Lower leg skin (tissue), 4 donors: ENCODE results near the gene CDH23. TPM values are rescaled to one million over a fixed set of nuclear protein-coding genes. Genes with fewer than 3 reads are reported as not detected.

Experiments
- DNase-seq, 2 donors: peaks; one replicate each; pipeline ENCODE4 v3.0.0-alpha.2; 2019; ENCODE audit warnings: low spot score in 2 of 2
- H3K4me3 ChIP-seq: fragments of 200-600 bp; sonication (generic); 2 replicates; pipeline ENCODE4 v1.5.1; 2017; ENCODE audit warnings: mild to moderate bottlenecking, low read depth; ENCODE audit not compliant: poor library complexity, severe bottlenecking
- POLR2A ChIP-seq, 2 donors: fragments of 450-650 bp; IDR thresholded peaks; one replicate each; pipeline ENCODE4 v1.6.1; 2016 to 2017; ENCODE audit warnings: antibody characterized with exemption in 2 of 2, mild to moderate bottlenecking in 1 of 2, moderate library complexity in 1 of 2
- WGBS, 2 donors: methylation state at CpG; one replicate each; pipeline ENCODE4 v1.1.5; 2018; 5-methylcytosine and 5-hydroxymethylcytosine counted together
- intact Hi-C: fragments of 100-400 bp; cut with DNase I; formaldehyde crosslinking; loops from one replicate; pipeline ENCODE4 v1.15.0; 2023; ENCODE audit warnings: low total_unique reads
- total RNA-seq, 4 donors: library from RNA; depleted of rRNA; stranded (reverse); fragments of >200 nt; gene quantifications; one replicate each; pipeline ENCODE4 v1.1.0, GENCODE V29; 2016
- TF ChIP-seq, protein P1 (sequence below), 3 donors: fragments of 450-650 bp; IDR thresholded peaks; one replicate each; pipeline ENCODE4 v1.5.1; 2016; ENCODE audit warnings: antibody characterized with exemption in 3 of 3, mild to moderate bottlenecking in 3 of 3, moderate library complexity in 2 of 3

Gene CDH23
- total RNA-seq, 4 donors from 2014 or later = 1.7 to 9.2 (median 2.6) TPM

DNA sequence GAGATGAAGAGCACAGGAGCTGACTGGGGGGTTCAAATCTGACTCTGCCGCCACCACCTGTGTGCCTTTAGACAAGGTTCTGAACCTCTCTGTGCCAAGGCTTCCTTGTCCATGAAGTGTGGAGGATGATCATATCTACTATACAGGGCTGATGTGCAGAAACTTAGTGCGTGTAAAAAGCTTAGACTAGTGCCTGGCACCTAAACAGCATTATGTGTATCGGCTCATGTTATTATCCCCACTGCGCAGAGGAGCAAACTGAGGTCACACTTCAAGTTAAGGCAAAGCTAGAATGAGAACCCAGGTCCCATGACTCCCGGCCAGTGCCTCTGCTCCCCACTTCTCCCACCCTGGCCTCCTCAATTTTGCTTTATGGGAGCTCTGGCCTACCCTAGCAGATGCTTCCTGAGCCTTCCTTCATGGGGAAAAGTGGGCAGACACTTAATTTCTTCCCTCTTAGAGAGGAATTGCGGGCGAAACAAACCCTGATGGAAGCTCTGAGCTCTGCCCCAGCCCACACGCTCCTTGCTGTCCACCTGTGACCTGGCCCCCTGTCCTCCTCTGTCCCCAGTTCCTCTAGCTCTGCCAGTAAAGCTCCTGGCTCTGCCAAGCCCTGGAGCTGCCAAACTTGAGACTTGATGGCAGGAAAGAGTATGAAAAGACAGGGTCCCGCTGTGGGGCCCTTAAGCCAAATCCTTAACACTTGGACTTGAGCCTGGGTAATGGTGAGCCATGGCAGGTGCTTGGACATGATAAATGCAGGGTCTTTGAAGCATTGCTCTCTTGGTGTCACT lies 71.0 kb downstream of the CDH23 start:
- no peak overlapping the region for H3K4me3 ChIP-seq
- intact Hi-C loops = no loop called here
- 93 to 95% methylated on average over 9 of the region's 9 CpGs for WGBS, 2 donors
- no peak for TF ChIP-seq POLR2A (IDR thresholded peaks at IDR 0.05)
- TF ChIP-seq, protein P1, sequence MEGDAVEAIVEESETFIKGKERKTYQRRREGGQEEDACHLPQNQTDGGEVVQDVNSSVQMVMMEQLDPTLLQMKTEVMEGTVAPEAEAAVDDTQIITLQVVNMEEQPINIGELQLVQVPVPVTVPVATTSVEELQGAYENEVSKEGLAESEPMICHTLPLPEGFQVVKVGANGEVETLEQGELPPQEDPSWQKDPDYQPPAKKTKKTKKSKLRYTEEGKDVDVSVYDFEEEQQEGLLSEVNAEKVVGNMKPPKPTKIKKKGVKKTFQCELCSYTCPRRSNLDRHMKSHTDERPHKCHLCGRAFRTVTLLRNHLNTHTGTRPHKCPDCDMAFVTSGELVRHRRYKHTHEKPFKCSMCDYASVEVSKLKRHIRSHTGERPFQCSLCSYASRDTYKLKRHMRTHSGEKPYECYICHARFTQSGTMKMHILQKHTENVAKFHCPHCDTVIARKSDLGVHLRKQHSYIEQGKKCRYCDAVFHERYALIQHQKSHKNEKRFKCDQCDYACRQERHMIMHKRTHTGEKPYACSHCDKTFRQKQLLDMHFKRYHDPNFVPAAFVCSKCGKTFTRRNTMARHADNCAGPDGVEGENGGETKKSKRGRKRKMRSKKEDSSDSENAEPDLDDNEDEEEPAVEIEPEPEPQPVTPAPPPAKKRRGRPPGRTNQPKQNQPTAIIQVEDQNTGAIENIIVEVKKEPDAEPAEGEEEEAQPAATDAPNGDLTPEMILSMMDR (IDR thresholded peaks at IDR 0.05) = no peak
- no peak for DNase-seq

- TF ChIP-seq POLR2A (IDR thresholded peaks at IDR 0.05) = no peak
- TF ChIP-seq, protein P1 (IDR thresholded peaks at IDR 0.05) = no peak
- WGBS, 2 donors = 44 to 65% methylated on average over 9 of the region's 9 CpGs
- intact Hi-C loops = no loop called here
- H3K4me3 ChIP-seq = no peak overlapping the region
- no peak for DNase-seq
These were observed 71.8 kb downstream of the CDH23 start for GRCh38 chr10:71468363-71469094.

DNA sequence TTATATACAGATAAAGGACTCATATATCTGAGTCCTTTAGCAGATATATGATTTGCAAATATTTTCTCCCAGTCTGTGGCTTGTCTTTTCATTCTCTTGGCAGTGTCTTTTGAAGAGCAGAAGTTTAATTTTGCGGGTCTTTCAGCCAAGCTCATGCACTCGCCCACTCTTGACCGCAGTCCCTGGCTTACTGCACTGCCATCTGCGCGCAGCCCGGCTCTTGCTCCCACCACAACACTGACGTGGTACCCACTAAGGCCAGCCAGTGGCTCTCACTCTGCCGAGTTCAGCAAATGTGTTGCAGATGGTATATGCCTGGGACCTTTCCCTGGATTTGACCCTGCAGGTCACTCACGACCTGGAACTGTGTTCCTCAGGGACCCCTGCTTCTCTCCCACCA lies 74.3 kb downstream of the CDH23 start:
- no peak overlapping the region for H3K4me3 ChIP-seq
- WGBS, 2 donors = 92% methylated on average over 9 of the region's 9 CpGs
- intact Hi-C loops = no loop called here
- TF ChIP-seq, protein P1 (IDR thresholded peaks at IDR 0.05) = no peak
- no peak for TF ChIP-seq POLR2A (IDR thresholded peaks at IDR 0.05)
- DNase-seq = no peak

DNA sequence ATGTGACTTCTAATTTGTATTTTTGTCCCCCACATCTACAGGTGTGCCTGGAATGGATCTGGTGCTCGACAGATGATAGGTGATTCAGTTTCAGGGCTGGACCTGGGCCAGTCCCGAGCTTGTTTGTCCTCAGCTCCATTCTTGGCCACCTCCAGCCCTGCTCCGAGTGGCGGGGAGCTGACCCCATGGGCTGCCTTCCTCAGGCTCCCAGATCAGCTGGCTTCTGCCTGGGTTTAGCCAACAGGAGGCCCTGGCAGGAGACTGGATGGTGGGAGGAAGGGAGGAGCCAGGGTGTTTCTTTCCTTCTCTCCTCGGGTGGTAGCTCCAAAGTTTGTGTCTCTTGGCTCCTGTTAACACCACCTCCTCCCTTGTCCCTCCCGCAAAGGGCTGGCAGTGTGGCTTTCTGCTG lies 75.2 kb downstream of the CDH23 start:
- H3K4me3 ChIP-seq = no peak overlapping the region
- intact Hi-C loops = no loop called here
- DNase-seq = no peak
- TF ChIP-seq, protein P1 (IDR thresholded peaks at IDR 0.05) = no peak
- TF ChIP-seq POLR2A (IDR thresholded peaks at IDR 0.05) = no peak
- 48 to 53% methylated on average over 6 of the region's 6 CpGs for WGBS, 2 donors

DNA sequence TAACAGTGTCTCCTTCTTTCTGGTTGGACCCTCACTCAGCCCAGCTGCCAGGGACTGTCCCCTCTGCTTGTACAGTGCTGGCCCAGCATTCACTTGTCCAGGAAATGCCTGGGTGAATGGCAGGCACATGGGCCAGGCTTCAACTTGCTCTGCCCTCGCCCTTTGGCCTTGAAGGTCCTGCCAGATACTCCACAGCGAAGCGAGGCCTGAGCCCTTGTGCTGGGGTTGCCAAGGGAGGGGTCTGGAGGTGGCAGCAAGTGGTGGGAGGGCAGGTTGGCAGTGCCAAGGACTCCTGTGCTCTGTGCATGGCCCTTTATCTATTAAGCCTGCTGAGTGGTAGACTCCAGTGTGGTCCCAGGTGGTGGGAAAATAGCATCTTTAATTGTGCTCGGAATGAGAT lies 75.7 kb downstream of the CDH23 start:
- no peak overlapping the region for H3K4me3 ChIP-seq
- TF ChIP-seq POLR2A (IDR thresholded peaks at IDR 0.05) = no peak
- TF ChIP-seq, protein P1 (IDR thresholded peaks at IDR 0.05) = no peak
- no peak for DNase-seq
- intact Hi-C loops = no loop called here
- 79 to 87% methylated on average over 4 of the region's 4 CpGs for WGBS, 2 donors
